ENCODE measurements around the gene ZNF846. TPM values are rescaled to one million over a fixed set of nuclear protein-coding genes. Genes with fewer than 3 reads are reported as not detected.

The ZNF846 gene
- total and polyA plus RNA-seq, 2 of the 4 experiments (the other 2 are of a cell fraction), result 5.7 to 6.5 TPM

- intact Hi-C loops (cut with micrococcal nuclease), result no loop called here
- no peak overlapping the region for H3K14ac ChIP-seq (replicated peaks; ENCODE audit: low read depth, low read length)
Measured at GRCh38 chr19:9724157-9724556, 44.4 kb downstream of the ZNF846 start.

More at GRCh38 chr19:9724157-9724556, 44.4 kb downstream of the ZNF846 start:
- no peak overlapping the region for H4K8ac ChIP-seq (ENCODE audit: low read depth in 2 of 2, low read length in 2 of 2)
- TF ChIP-seq BHLHE40 (IDR thresholded peaks at IDR 0.05; ENCODE audit: low read depth, low read length) (no peak), SMC3 (IDR thresholded peaks at IDR 0.05; ENCODE audit: low read depth, low read length) (no peak), MXI1 (IDR thresholded peaks at IDR 0.05; ENCODE audit: borderline replicate concordance, low read depth, low read length) (no peak)
- no peaks in the 10 kb centered on the region for H3K4me1 ChIP-seq (ENCODE audit: control insufficient read depth, insufficient read depth, low read length)
- ATAC-seq (ENCODE audit: low read depth), result no peak
- no peak overlapping the region for H4K91ac ChIP-seq (ENCODE audit: insufficient read depth, low read depth, low read length)
- DNase-seq, result no peak
- H3K9ac ChIP-seq (ENCODE audit: low read depth, low read length), result no peak overlapping the region
- H3K56ac ChIP-seq (ENCODE audit: extremely low read depth, insufficient read depth, low read length), result no peak overlapping the region
- H3K23ac ChIP-seq (ENCODE audit: low read depth, low read length), result no peak overlapping the region
- no peak overlapping the region for H2AK9ac ChIP-seq (replicated peaks; ENCODE audit: low read depth, low read length, poor library complexity)
- in situ Hi-C loops (cut with MboI; ENCODE audit: low sequenced_read_pairs), result no loop called here
- no peak overlapping the region for H2BK15ac ChIP-seq (ENCODE audit: low read depth, low read length)
- no peak overlapping the region for H4K5ac ChIP-seq (ENCODE audit: low read depth, low read length)
- no TSS peak for BruUV-seq (replicated peaks)
- dilution Hi-C loops (cut with HindIII; ENCODE audit: low sequenced_read_pairs, unreplicated experiment), result no loop called here
- no peaks in the 10 kb centered on the region for H4K20me1 ChIP-seq (ENCODE audit: insufficient read depth, low read length)
- H3K27ac ChIP-seq (ENCODE audit: insufficient read depth, low read length), result no peak overlapping the region
- H3K4me3 ChIP-seq (ENCODE audit: insufficient read depth, low read depth, low read length), result no peak overlapping the region
- CTCF ChIA-PET, result no interaction called here
- no peak overlapping the region for H3K18ac ChIP-seq (ENCODE audit: low read depth, low read length)
- no peak overlapping the region for H3K4me2 ChIP-seq (ENCODE audit: low read depth, low read length)
- no peak overlapping the region for H2BK20ac ChIP-seq (ENCODE audit: low read depth, low read length)
- no CpG with 5 or more reads among the region's 4 CpGs for WGBS, 2 experiments (ENCODE audit: extremely low coverage in 2 of 2, insufficient read length in 1 of 2)
- H3K9me3 ChIP-seq (ENCODE audit: control insufficient read depth, insufficient read depth, low read length), result peaks cover 2% of the 10 kb centered on the region; the same call in 1 of the 2 replicates
- no peak overlapping the region for H2AK5ac ChIP-seq (ENCODE audit: low read depth, low read length)
- no peak overlapping the region for H2AFZ ChIP-seq (replicated peaks; ENCODE audit: low read length, poor library complexity)
- POLR2A ChIA-PET (ENCODE audit: unreplicated experiment), result no interaction called here
- no peak overlapping the region for H3K4ac ChIP-seq (ENCODE audit: low read depth, low read length)
- H3K79me1 ChIP-seq (ENCODE audit: low read depth in 1 of 2, low read length in 2 of 2), result no peaks in the 10 kb centered on the region
- H3K9me1 ChIP-seq (ENCODE audit: insufficient read depth, low read length), result no peaks in the 10 kb centered on the region
- no peaks in the 10 kb centered on the region for H3K27me3 ChIP-seq (ENCODE audit: control insufficient read depth, insufficient read depth, low read length)
- H2BK120ac ChIP-seq (ENCODE audit: low read depth, low read length), result no peak overlapping the region
- no peaks in the 10 kb centered on the region for H3K36me3 ChIP-seq (ENCODE audit: control insufficient read depth, insufficient read depth, low read length)
- no peak overlapping the region for H2BK5ac ChIP-seq (ENCODE audit: low read depth, low read length, poor library complexity, severe bottlenecking)
